ENCODE data around the gene POC5. TPM values are rescaled to one million over a fixed set of nuclear protein-coding genes. Genes with fewer than 3 reads are reported as not detected.

Gene POC5
- total RNA-seq, 4 donors from 2014 or later = 5.1 to 68.5 (median 9.3) TPM

DNA sequence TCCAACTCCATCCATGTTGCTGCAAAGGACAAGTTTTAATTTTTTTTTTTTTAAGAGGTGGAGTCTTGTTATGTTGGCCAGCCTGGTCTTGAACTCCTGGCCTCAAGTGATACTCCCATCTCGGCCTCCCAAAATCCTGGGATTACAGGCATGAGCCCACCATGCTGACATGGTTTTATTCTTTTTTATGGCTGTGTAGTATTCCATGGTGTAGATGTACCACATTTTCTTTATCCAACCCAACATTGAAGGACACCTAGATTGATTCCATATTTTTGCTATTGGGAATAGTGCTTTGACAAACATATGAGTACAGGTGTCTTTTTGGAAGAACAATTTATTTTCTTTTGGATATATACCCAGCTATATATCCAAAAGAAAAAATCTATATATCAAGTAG is 6.1 kb upstream of the POC5 start:
- no peak overlapping the region for H3K27ac ChIP-seq
- H3K36me3 ChIP-seq = no peaks in the 10 kb centered on the region
- H3K27me3 ChIP-seq = no peaks in the 10 kb centered on the region
- no peak for DNase-seq
- H3K4me1 ChIP-seq = no peaks in the 10 kb centered on the region
- no peak for TF ChIP-seq POLR2A (IDR thresholded peaks at IDR 0.05)
- TF ChIP-seq, protein P1, sequence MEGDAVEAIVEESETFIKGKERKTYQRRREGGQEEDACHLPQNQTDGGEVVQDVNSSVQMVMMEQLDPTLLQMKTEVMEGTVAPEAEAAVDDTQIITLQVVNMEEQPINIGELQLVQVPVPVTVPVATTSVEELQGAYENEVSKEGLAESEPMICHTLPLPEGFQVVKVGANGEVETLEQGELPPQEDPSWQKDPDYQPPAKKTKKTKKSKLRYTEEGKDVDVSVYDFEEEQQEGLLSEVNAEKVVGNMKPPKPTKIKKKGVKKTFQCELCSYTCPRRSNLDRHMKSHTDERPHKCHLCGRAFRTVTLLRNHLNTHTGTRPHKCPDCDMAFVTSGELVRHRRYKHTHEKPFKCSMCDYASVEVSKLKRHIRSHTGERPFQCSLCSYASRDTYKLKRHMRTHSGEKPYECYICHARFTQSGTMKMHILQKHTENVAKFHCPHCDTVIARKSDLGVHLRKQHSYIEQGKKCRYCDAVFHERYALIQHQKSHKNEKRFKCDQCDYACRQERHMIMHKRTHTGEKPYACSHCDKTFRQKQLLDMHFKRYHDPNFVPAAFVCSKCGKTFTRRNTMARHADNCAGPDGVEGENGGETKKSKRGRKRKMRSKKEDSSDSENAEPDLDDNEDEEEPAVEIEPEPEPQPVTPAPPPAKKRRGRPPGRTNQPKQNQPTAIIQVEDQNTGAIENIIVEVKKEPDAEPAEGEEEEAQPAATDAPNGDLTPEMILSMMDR (IDR thresholded peaks at IDR 0.05) = no peak
- no peak overlapping the region for H3K4me3 ChIP-seq
- H3K9me3 ChIP-seq = no peaks in the 10 kb centered on the region

DNA sequence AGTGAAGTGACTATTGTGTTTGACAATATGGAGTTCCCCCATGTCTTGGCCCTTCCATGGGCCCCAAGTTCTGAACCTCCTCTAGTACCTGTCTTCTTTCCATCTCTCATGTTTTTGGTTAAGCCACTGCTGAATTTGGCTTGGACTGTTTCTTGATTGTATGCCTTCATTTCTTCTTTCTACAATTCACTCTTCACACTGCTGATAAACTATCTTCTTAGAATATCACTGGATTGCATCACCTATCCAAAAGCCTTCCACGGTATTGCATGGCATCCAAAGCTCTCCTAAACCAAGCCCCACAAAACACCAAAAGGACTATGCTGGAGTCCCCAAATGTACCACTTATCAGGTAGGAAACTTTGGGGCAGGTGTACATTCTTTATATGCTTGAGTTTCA is 4.3 kb upstream of the POC5 start:
- no peak for DNase-seq
- TF ChIP-seq POLR2A (IDR thresholded peaks at IDR 0.05) = no peak

DNA sequence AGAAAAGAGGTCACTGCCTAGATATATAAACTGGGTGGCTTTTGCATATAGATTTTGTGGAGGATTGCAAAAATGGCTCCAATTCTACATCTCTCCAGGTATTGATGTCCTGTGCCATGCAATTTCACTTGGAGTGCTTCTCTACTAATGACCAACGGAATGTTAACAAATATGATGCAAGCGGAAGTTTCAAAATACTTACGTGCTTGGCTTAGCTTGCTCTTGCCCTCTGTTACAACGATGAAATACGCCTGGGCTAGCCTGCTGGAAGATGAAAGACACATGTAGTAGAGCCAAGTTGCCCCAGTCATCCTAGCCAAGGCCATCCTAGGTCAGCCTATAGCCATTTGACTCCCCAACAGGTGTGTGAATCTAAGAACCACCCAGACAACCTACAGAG is 3.6 kb upstream of the POC5 start:
- no peaks in the 10 kb centered on the region for H3K9me3 ChIP-seq
- H3K4me3 ChIP-seq = no peak overlapping the region
- H3K27ac ChIP-seq = no peak overlapping the region
- TF ChIP-seq, protein P1 (IDR thresholded peaks at IDR 0.05) = no peak
- no peak for TF ChIP-seq POLR2A (IDR thresholded peaks at IDR 0.05)
- no peak for DNase-seq
- no peaks in the 10 kb centered on the region for H3K27me3 ChIP-seq
- H3K36me3 ChIP-seq = no peaks in the 10 kb centered on the region
- H3K4me1 ChIP-seq = peaks cover 0 to 9% (median 0%) of the 10 kb centered on the region in 4 donors

More for the DNA sequence above, 4.3 kb upstream of the POC5 start:
- no peaks in the 10 kb centered on the region for H3K36me3 ChIP-seq
- no peaks in the 10 kb centered on the region for H3K9me3 ChIP-seq
- no peaks in the 10 kb centered on the region for H3K27me3 ChIP-seq
- no peak overlapping the region for H3K4me3 ChIP-seq
- no peak overlapping the region for H3K27ac ChIP-seq
- H3K4me1 ChIP-seq = peaks cover 0 to 2% (median 0%) of the 10 kb centered on the region in 4 donors

DNA sequence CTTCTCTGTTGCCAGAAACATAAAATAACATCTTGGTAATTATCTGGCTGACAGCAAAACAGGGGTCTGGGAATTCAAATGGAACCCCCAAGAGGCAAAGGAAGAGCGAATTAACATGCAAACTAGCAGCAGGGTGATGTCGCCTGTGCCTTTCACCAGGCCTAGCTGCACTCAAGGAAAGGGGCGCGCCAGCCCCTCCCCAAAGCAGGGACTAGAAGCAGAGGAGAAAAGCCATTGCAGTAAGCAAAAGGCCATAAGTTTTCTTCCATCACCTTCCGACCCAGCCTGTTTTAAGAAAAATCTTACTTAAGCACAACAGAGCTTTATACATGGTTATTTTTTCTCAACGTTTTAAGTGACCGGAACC is 539 bp downstream of the POC5 start:
- Histone ChIP-seq H3K4me1 (peaks cover 0 to 11% (median 0%) of the 10 kb centered on the region in 4 donors), H3K36me3 (no peaks in the 10 kb centered on the region), H3K4me3 (peak overlapping the region; percentile 63 to 86 (median 80)), H3K27ac (peak overlapping the region; percentile 77 to 92 (median 85)), H3K27me3 (no peaks in the 10 kb centered on the region), H3K9me3 (no peaks in the 10 kb centered on the region)
- no peak for TF ChIP-seq POLR2A (IDR thresholded peaks at IDR 0.05)
- TF ChIP-seq, protein P1 (IDR thresholded peaks at IDR 0.05) = no peak
- no peak for DNase-seq

DNA sequence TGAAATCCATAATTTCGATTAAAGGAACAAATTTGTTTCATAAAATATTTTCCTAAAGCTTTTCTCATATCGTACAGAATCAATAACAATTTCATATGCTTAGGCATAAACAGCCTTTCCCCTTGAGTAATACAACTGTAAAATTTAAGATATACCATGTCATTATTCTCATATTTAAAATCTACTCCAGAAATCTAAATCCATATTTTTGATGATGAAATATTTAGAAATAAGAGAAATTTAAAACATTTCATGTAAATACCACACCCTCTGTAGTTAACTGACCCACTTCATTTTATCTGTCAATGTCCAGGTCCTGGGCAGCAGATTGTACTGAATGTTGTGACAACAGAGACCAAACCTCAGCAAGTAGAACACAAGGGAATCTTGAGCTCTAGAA is 5.1 kb downstream of the POC5 start:
- Histone ChIP-seq H3K9me3 (no peaks in the 10 kb centered on the region), H3K36me3 (no peaks in the 10 kb centered on the region), H3K27ac (no peak overlapping the region), H3K4me3 (no peak overlapping the region), H3K27me3 (no peaks in the 10 kb centered on the region), H3K4me1 (peaks cover 0 to 11% (median 0%) of the 10 kb centered on the region in 4 donors)
- no peak for TF ChIP-seq POLR2A (IDR thresholded peaks at IDR 0.05)
- TF ChIP-seq, protein P1 (IDR thresholded peaks at IDR 0.05) = no peak
- DNase-seq = no peak

DNA sequence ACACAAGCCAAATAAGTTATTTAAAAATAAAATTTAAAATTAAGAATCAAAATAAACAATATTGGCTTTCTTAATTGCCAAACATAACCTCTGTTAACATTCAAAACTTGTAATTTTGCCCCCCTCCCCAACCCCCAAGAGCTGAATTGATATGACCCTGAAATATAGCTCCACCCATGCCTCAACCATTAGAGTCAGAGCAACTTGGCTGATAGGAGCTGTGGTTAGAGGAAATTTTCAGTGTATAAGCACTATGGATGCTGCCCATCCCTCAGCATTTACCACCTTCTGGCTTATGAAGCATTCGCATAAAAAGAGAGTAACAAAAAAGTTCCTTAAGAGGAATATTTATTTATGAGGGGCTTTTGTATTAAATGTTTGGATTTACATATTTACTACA is 6.1 kb downstream of the POC5 start:
- Histone ChIP-seq H3K27me3 (no peaks in the 10 kb centered on the region), H3K36me3 (no peaks in the 10 kb centered on the region), H3K27ac (no peak overlapping the region), H3K9me3 (no peaks in the 10 kb centered on the region), H3K4me1 (peaks cover 0 to 5% (median 0%) of the 10 kb centered on the region in 4 donors), H3K4me3 (no peak overlapping the region)
- no peak for DNase-seq
- TF ChIP-seq, protein P1 (IDR thresholded peaks at IDR 0.05) = no peak
- no peak for TF ChIP-seq POLR2A (IDR thresholded peaks at IDR 0.05)

All from Peyer's patch (tissue), 4 donors.